Measurements from ENCODE around the gene MCRIP1. TPM values are rescaled to one million over a fixed set of nuclear protein-coding genes. Genes with fewer than 3 reads are reported as not detected.
"Not testable (repeated sequence)": the region's sequence is repeated elsewhere in the genome, so short reads cannot be mapped to it uniquely, and the experiment has no call there.

MCRIP1 gene
- total RNA-seq, 2 experiments from 2014 or later = 67.4 to 68.3 TPM

- CTCF ChIA-PET = no interaction called here
- no peak for DNase-seq
- intact Hi-C loops (cut with micrococcal nuclease) = no loop called here
- H3K9me3 Mint-ChIP-seq = no peaks in the 10 kb centered on the region
- peaks cover 38% of the 10 kb centered on the region for H3K36me3 Mint-ChIP-seq
- H3K4me1 Mint-ChIP-seq (ENCODE audit: low read depth) = no peaks in the 10 kb centered on the region
- no peaks in the 10 kb centered on the region for H3K27me3 Mint-ChIP-seq
- H3K27ac Mint-ChIP-seq = no peak overlapping the region
- POLR2A ChIA-PET = no interaction called here
- H3K4me3 Mint-ChIP-seq = no peak overlapping the region
Measured at GRCh38 chr17:81844327-81844851, 11.3 kb upstream of the MCRIP1 start.

- ChIA-PET POLR2A (no interaction called here), CTCF (no interaction called here)
- Mint-ChIP-seq H3K4me3 (no peak overlapping the region), H3K9me3 (no peaks in the 10 kb centered on the region), H3K27ac (no peak overlapping the region), H3K4me1 (ENCODE audit: low read depth) (no peaks in the 10 kb centered on the region), H3K36me3 (peaks cover 38% of the 10 kb centered on the region), H3K27me3 (no peaks in the 10 kb centered on the region)
- no peak for DNase-seq
- intact Hi-C loops (cut with micrococcal nuclease) = no loop called here
Measured at GRCh38 chr17:81843713-81844326, 10.7 kb upstream of the MCRIP1 start.

- intact Hi-C loops (cut with micrococcal nuclease) = no loop called here
- ChIA-PET CTCF (no interaction called here), POLR2A (interaction anchor here (0.8 to 1.1 kb wide), 2 partner anchors 12 to 103 kb away, joined by 3 to 4 read pairs; no protein-coding TSS in a partner anchor)
- Mint-ChIP-seq H3K36me3 (peaks cover 36% of the 10 kb centered on the region), H3K27me3 (no peaks in the 10 kb centered on the region), H3K27ac (no peak overlapping the region), H3K4me1 (ENCODE audit: low read depth) (no peaks in the 10 kb centered on the region), H3K9me3 (no peaks in the 10 kb centered on the region), H3K4me3 (no peak overlapping the region)
- DNase-seq = no peak
Measured at GRCh38 chr17:81842725-81843504, 9.8 kb upstream of the MCRIP1 start.

GRCh38 chr17:81842378-81842724 is 9.3 kb upstream of the MCRIP1 start:
- Mint-ChIP-seq H3K4me1 (ENCODE audit: low read depth) (no peaks in the 10 kb centered on the region), H3K9me3 (no peaks in the 10 kb centered on the region), H3K36me3 (peaks cover 36% of the 10 kb centered on the region), H3K4me3 (no peak overlapping the region), H3K27ac (no peak overlapping the region), H3K27me3 (no peaks in the 10 kb centered on the region)
- ChIA-PET POLR2A (interaction anchor here (0.8 to 1.1 kb wide), 2 partner anchors 13 to 102 kb away, joined by 3 to 4 read pairs; no protein-coding TSS in a partner anchor), CTCF (no interaction called here)
- no peak for DNase-seq
- intact Hi-C loops (cut with micrococcal nuclease) = no loop called here

GRCh38 chr17:81841866-81842265 is 8.8 kb upstream of the MCRIP1 start:
- Mint-ChIP-seq H3K9me3 (no peaks in the 10 kb centered on the region), H3K36me3 (peaks cover 31% of the 10 kb centered on the region), H3K4me1 (ENCODE audit: low read depth) (no peaks in the 10 kb centered on the region), H3K4me3 (no peak overlapping the region), H3K27me3 (no peaks in the 10 kb centered on the region), H3K27ac (no peak overlapping the region)
- intact Hi-C loops (cut with micrococcal nuclease) = no loop called here
- no peak for DNase-seq
- POLR2A ChIA-PET = no interaction called here
- CTCF ChIA-PET = no interaction called here

- no peaks in the 10 kb centered on the region for H3K4me1 Mint-ChIP-seq (ENCODE audit: low read depth)
- H3K4me3 Mint-ChIP-seq = no peak overlapping the region
- POLR2A ChIA-PET = no interaction called here
- intact Hi-C loops (cut with micrococcal nuclease) = no loop called here
- peaks cover 25% of the 10 kb centered on the region for H3K36me3 Mint-ChIP-seq
- CTCF ChIA-PET = no interaction called here
- no peaks in the 10 kb centered on the region for H3K9me3 Mint-ChIP-seq
- DNase-seq = no peak
- H3K27me3 Mint-ChIP-seq = no peaks in the 10 kb centered on the region
- no peak overlapping the region for H3K27ac Mint-ChIP-seq
Measured at GRCh38 chr17:81840826-81841778, 8.0 kb upstream of the MCRIP1 start.

GRCh38 chr17:81840059-81840458 is 7.0 kb upstream of the MCRIP1 start:
- DNase-seq; H3K27me3 Mint-ChIP-seq; CTCF ChIA-PET; intact Hi-C loops (cut with micrococcal nuclease); H3K27ac Mint-ChIP-seq; H3K4me1 Mint-ChIP-seq (ENCODE audit: low read depth); H3K4me3 Mint-ChIP-seq; H3K9me3 Mint-ChIP-seq; POLR2A ChIA-PET: not testable (repeated sequence)
- peaks cover 19% of the 10 kb centered on the region for H3K36me3 Mint-ChIP-seq

- no peak for DNase-seq
- Mint-ChIP-seq H3K27me3 (no peaks in the 10 kb centered on the region), H3K36me3 (peaks cover 11% of the 10 kb centered on the region), H3K27ac (no peak overlapping the region), H3K4me1 (ENCODE audit: low read depth) (no peaks in the 10 kb centered on the region), H3K9me3 (no peaks in the 10 kb centered on the region), H3K4me3 (no peak overlapping the region)
- ChIA-PET POLR2A (no interaction called here), CTCF (no interaction called here)
- intact Hi-C loops (cut with micrococcal nuclease) = no loop called here
Measured at GRCh38 chr17:81839301-81839700, 6.2 kb upstream of the MCRIP1 start.

GRCh38 chr17:81838753-81839255 is 5.7 kb upstream of the MCRIP1 start:
- CTCF ChIA-PET = no interaction called here
- intact Hi-C loops (cut with micrococcal nuclease) = no loop called here
- Mint-ChIP-seq H3K27me3 (no peaks in the 10 kb centered on the region), H3K4me1 (ENCODE audit: low read depth) (no peaks in the 10 kb centered on the region), H3K9me3 (no peaks in the 10 kb centered on the region), H3K27ac (no peak overlapping the region), H3K4me3 (no peak overlapping the region), H3K36me3 (peaks cover 8% of the 10 kb centered on the region)
- no peak for DNase-seq
- POLR2A ChIA-PET = no interaction called here

- no peak overlapping the region for H3K4me3 Mint-ChIP-seq
- CTCF ChIA-PET = no interaction called here
- no peaks in the 10 kb centered on the region for H3K4me1 Mint-ChIP-seq (ENCODE audit: low read depth)
- H3K27ac Mint-ChIP-seq = no peak overlapping the region
- intact Hi-C loops (cut with micrococcal nuclease) = no loop called here
- POLR2A ChIA-PET = no interaction called here
- H3K36me3 Mint-ChIP-seq = no peaks in the 10 kb centered on the region
- no peaks in the 10 kb centered on the region for H3K27me3 Mint-ChIP-seq
- H3K9me3 Mint-ChIP-seq = no peaks in the 10 kb centered on the region
- no peak for DNase-seq
Measured at GRCh38 chr17:81837641-81838040, 4.5 kb upstream of the MCRIP1 start.

GRCh38 chr17:81834831-81835267 is 1.8 kb upstream of the MCRIP1 start, which contains the start of gene PPP1R27:
Gene PPP1R27 (minus strand): TSS chr17:81835050. CDS start chr17:81834953, 97 bp downstream.
- CTCF ChIA-PET = no interaction called here
- POLR2A ChIA-PET = no interaction called here
- H3K9me3 Mint-ChIP-seq = no peaks in the 10 kb centered on the region
- DNase-seq = no peak
- peaks cover 18% of the 10 kb centered on the region for H3K4me1 Mint-ChIP-seq (ENCODE audit: low read depth)
- peak within 1 kb of the TSS; percentile 81 for H3K4me3 Mint-ChIP-seq
- peak within 1 kb of the TSS; percentile 80 for H3K27ac Mint-ChIP-seq
- intact Hi-C loops (cut with micrococcal nuclease) = loop anchor here (1.0 to 5.0 kb wide), 2 partner anchors 10 to 37 kb away; partner anchors contain the start of gene ARHGDIA
- no peaks in the 10 kb centered on the region for H3K27me3 Mint-ChIP-seq
- peaks cover 6% of the 10 kb centered on the region for H3K36me3 Mint-ChIP-seq

Measured in activated CD4-positive, alpha-beta memory T cell treated with anti-CD3 and anti-CD28 coated beads for 36 hours (primary cell).